GM23338 (cell line): Measurements from ENCODE around the gene LRRC51. TPM values are rescaled to one million over a fixed set of nuclear protein-coding genes. Genes with fewer than 3 reads are reported as not detected.
A peak's percentile ranks its signal among the peaks of the same experiment; 100 is the strongest.

ENCODE experiments used
- ATAC-seq: fragments of 200-7000 bp; cut with Tn5 transposase; 3 replicates; pipeline ENCODE4 v1.9.1; 2020
- DNase-seq: peaks from one replicate; pipeline ENCODE4 v3.0.0-alpha.2; 2015; ENCODE audit warnings: low spot score
- H2AFZ ChIP-seq: fragments of 200-600 bp; sonication (generic); 2 replicates; pipeline ENCODE4 v1.8.0; 2016; ENCODE audit warnings: antibody characterized with exemption, mild to moderate bottlenecking, moderate library complexity
- H3F3A ChIP-seq: fragments of 200-600 bp; sonication (generic); replicated peaks from 2 replicates; pipeline ENCODE4 v1.8.0; 2017; ENCODE audit warnings: antibody characterized with exemption, mixed run types, low read depth
- H3K27ac ChIP-seq: fragments of 200-600 bp; sonication (generic); 2 replicates; pipeline ENCODE4 v1.6.1; 2016; ENCODE audit warnings: low read depth
- H3K27me3 ChIP-seq: fragments of 200-600 bp; sonication (generic); 2 replicates; pipeline ENCODE4 v1.8.0; 2016; ENCODE audit warnings: mild to moderate bottlenecking, mixed run types, moderate library complexity; ENCODE audit not compliant: insufficient read depth
- H3K36me3 ChIP-seq: fragments of 200-600 bp; sonication (generic); 2 replicates; pipeline ENCODE4 v1.8.0; 2016; ENCODE audit warnings: mild to moderate bottlenecking; ENCODE audit not compliant: insufficient read depth
- H3K4me1 ChIP-seq: fragments of 200-600 bp; sonication (generic); 2 replicates; pipeline ENCODE4 v1.8.0; 2016; ENCODE audit warnings: mild to moderate bottlenecking, moderate library complexity; ENCODE audit not compliant: insufficient read depth
- H3K4me2 ChIP-seq: fragments of 200-600 bp; sonication (generic); 2 replicates; pipeline ENCODE4 v1.7.1; 2017; ENCODE audit warnings: mixed run types
- H3K4me3 ChIP-seq: fragments of 200-600 bp; sonication (generic); 2 replicates; pipeline ENCODE4 v1.6.1; 2016; ENCODE audit warnings: mixed run types
- H3K79me2 ChIP-seq: fragments of 200-600 bp; sonication (generic); replicated peaks from 2 replicates; pipeline ENCODE4 v1.8.0; 2017; ENCODE audit warnings: mild to moderate bottlenecking; ENCODE audit not compliant: insufficient read depth
- H3K9me2 ChIP-seq: fragments of 200-600 bp; sonication (generic); 2 replicates; pipeline ENCODE4 v1.8.0; 2017; ENCODE audit not compliant: insufficient read depth
- H4K20me1 ChIP-seq: fragments of 200-600 bp; sonication (generic); replicated peaks from 2 replicates; pipeline ENCODE4 v1.8.0; 2017; ENCODE audit warnings: mild to moderate bottlenecking; ENCODE audit not compliant: insufficient read depth
- H3K27ac Mint-ChIP-seq: 2 replicates; pipeline ENCODE4 v1.8.0; 2020; ENCODE audit warnings: inconsistent platforms, mild to moderate bottlenecking, moderate library complexity, mixed read lengths
- H3K27me3 Mint-ChIP-seq: 3 replicates; pipeline ENCODE4 v1.8.0; 2022; ENCODE audit warnings: low read depth, mild to moderate bottlenecking, moderate library complexity, mixed read lengths, inconsistent platforms; ENCODE audit not compliant: insufficient read depth, poor library complexity
- H3K36me3 Mint-ChIP-seq: 3 replicates; pipeline ENCODE4 v1.8.0; 2021; ENCODE audit warnings: low read depth, mild to moderate bottlenecking, inconsistent platforms, moderate library complexity, mixed read lengths
- H3K4me1 Mint-ChIP-seq: 3 replicates; pipeline ENCODE4 v1.8.0; 2020; ENCODE audit warnings: mild to moderate bottlenecking, inconsistent platforms, mixed read lengths
- H3K4me3 Mint-ChIP-seq: 3 replicates; pipeline ENCODE4 v1.8.0; 2021; ENCODE audit warnings: moderate library complexity, mild to moderate bottlenecking, inconsistent platforms, mixed read lengths
- H3K9me3 Mint-ChIP-seq: 3 replicates; pipeline ENCODE4 v1.8.0; 2020; ENCODE audit warnings: moderate library complexity, mild to moderate bottlenecking, inconsistent platforms, mixed read lengths
- CREB1 ChIP-seq: fragments of 250-450 bp; sonication (Bioruptor Pico); IDR thresholded peaks from 2 replicates; pipeline ENCODE4 v1.5.0; 2020; ENCODE audit warnings: low read depth, mild to moderate bottlenecking, moderate library complexity
- EZH2 ChIP-seq: fragments of 200-600 bp; sonication (generic); IDR thresholded peaks from one replicate; pipeline ENCODE4 v1.8.0; 2017; ENCODE audit warnings: antibody characterized with exemption, mild to moderate bottlenecking, low read depth; ENCODE audit not compliant: unreplicated experiment
- ZNF462 ChIP-seq: fragments of 250-450 bp; sonication (Bioruptor Pico); IDR thresholded peaks from 2 replicates; pipeline ENCODE4 v1.5.0; 2020; ENCODE audit warnings: mild to moderate bottlenecking, moderate library complexity
- polyA plus RNA-seq: library from polyadenylated mRNA; unstranded; fragments of >200 nt; fragmentation: Nextera tagmentation; extraction: Ambion mirVana; gene quantifications from 2 replicates; pipeline ENCODE4 v1.2.1, GENCODE V29; 2016
- total RNA-seq: library from RNA; depleted of rRNA; stranded (reverse); fragments of >200 nt; shearing (Covaris generic); gene quantifications from 2 replicates; pipeline ENCODE4 v1.2.3, GENCODE V29; 2014

Gene LRRC51
- total and polyA plus RNA-seq, 2 experiments from 2014 or later, result 3.6 to 4.2 TPM

GRCh38 chr11:72040491-72041363 lies 39.9 kb upstream of the LRRC51 start:
- DNase-seq (peak; percentile 74), ATAC-seq (peak; percentile 70)
- no peak for TF ChIP-seq EZH2
- 0 out of 2 replicates have a peak, but pooled peaks have one; percentile 18 for TF ChIP-seq CREB1 (CRISPR knock-in tag)
- no peak for TF ChIP-seq ZNF462 (CRISPR knock-in tag)
- Histone ChIP-seq H3K4me3 (peak overlapping the region; percentile 51), H3K4me2 (peak overlapping the region; percentile 71), H3F3A (peaks cover 5% of the 10 kb centered on the region), H3K27me3 (no peaks in the 10 kb centered on the region), H3K27ac (peak overlapping the region; percentile 81), H4K20me1 (peaks cover 5% of the 10 kb centered on the region; the same call in 1 of the 2 replicates), H3K36me3 (no peaks in the 10 kb centered on the region), H3K9me2 (no peaks in the 10 kb centered on the region), H3K4me1 (peaks cover 41% of the 10 kb centered on the region), H2AFZ (no peak overlapping the region), H3K79me2 (peaks cover 74% of the 10 kb centered on the region)
- H3K27ac Mint-ChIP-seq, result no peak overlapping the region
- H3K4me1 Mint-ChIP-seq, result peaks cover 10% of the 10 kb centered on the region
- H3K9me3 Mint-ChIP-seq, result no peaks in the 10 kb centered on the region
- H3K27me3 Mint-ChIP-seq, result peaks cover 4% of the 10 kb centered on the region
- H3K36me3 Mint-ChIP-seq, result peaks cover 4% of the 10 kb centered on the region
- H3K4me3 Mint-ChIP-seq, result no peak overlapping the region
